ENCODE measurements around the gene CENPH. TPM values are rescaled to one million over a fixed set of nuclear protein-coding genes. Genes with fewer than 3 reads are reported as not detected.
"Not testable (repeated sequence)": the region's sequence is repeated elsewhere in the genome, so short reads cannot be mapped to it uniquely, and the experiment has no call there.

CENPH gene
- total RNA-seq, 1 experiment from 2014 or later, result 21.9 TPM

GRCh38 chr5:69167929-69168328, 21.5 kb upstream of the CENPH start:
- no peak for TF ChIP-seq CTCF (IDR thresholded peaks at IDR 0.05; ENCODE audit: unreplicated experiment)
- no TSS peak for BruUV-seq (replicated peaks)
- DNase-seq (ENCODE audit: unreplicated experiment), result no peak
- Mint-ChIP-seq H3K36me3 (ENCODE audit: insufficient read depth, unreplicated experiment) (peaks cover 23% of the 10 kb centered on the region), H3K4me3 (ENCODE audit: unreplicated experiment) (peak overlapping the region; percentile 94), H3K9me3 (ENCODE audit: unreplicated experiment) (no peaks in the 10 kb centered on the region), H3K27ac (ENCODE audit: low read depth, unreplicated experiment) (peak overlapping the region; percentile 85), H3K27me3 (ENCODE audit: insufficient read depth, unreplicated experiment) (no peaks in the 10 kb centered on the region), H3K4me1 (ENCODE audit: insufficient read depth, unreplicated experiment) (peaks cover 27% of the 10 kb centered on the region)
- intact Hi-C loops (cut with micrococcal nuclease), result loop anchor here (10.0 kb wide), 1 partner anchor 67 kb away; the partner anchor contains the start of gene CDK7
- ChIA-PET POLR2A (interaction anchor here (0.6 to 1.1 kb wide), 7 partner anchors 19 to 168 kb away, joined by 3 to 5 read pairs (median 3); partner anchors contain the start of genes CENPH and SLC30A5), CTCF (interaction anchor here (0.5 kb wide), 1 partner anchor 124 kb away, joined by 3 read pairs; no protein-coding TSS in a partner anchor)

- Mint-ChIP-seq H3K36me3 (ENCODE audit: insufficient read depth, unreplicated experiment) (peaks cover 40% of the 10 kb centered on the region), H3K4me3 (ENCODE audit: unreplicated experiment) (no peak overlapping the region), H3K4me1 (ENCODE audit: insufficient read depth, unreplicated experiment) (peaks cover 27% of the 10 kb centered on the region), H3K9me3 (ENCODE audit: unreplicated experiment) (no peaks in the 10 kb centered on the region), H3K27me3 (ENCODE audit: insufficient read depth, unreplicated experiment) (no peaks in the 10 kb centered on the region), H3K27ac (ENCODE audit: low read depth, unreplicated experiment) (peak overlapping the region; percentile 77)
- no peak for TF ChIP-seq CTCF (IDR thresholded peaks at IDR 0.05; ENCODE audit: unreplicated experiment)
- intact Hi-C loops (cut with micrococcal nuclease), result loop anchor here (2.0 kb wide), 1 partner anchor 18 kb away; the partner anchor contains the start of gene CENPH
- CTCF ChIA-PET, result interaction anchor here (0.7 kb wide), 1 partner anchor 30 kb away, joined by 3 read pairs; no protein-coding TSS in a partner anchor
- POLR2A ChIA-PET, result interaction anchor here (1.1 kb wide), 1 partner anchor 11 kb away, joined by 3 read pairs; no protein-coding TSS in a partner anchor
- DNase-seq (ENCODE audit: unreplicated experiment), result peak; percentile 30
- no TSS peak for BruUV-seq (replicated peaks)
Observed at GRCh38 chr5:69170495-69170894, 18.9 kb upstream of the CENPH start.

- DNase-seq (ENCODE audit: unreplicated experiment), result no peak
- Mint-ChIP-seq H3K36me3 (ENCODE audit: insufficient read depth, unreplicated experiment) (peaks cover 45% of the 10 kb centered on the region), H3K27ac (ENCODE audit: low read depth, unreplicated experiment) (no peak overlapping the region), H3K4me3 (ENCODE audit: unreplicated experiment) (no peak overlapping the region), H3K9me3 (ENCODE audit: unreplicated experiment) (no peaks in the 10 kb centered on the region), H3K4me1 (ENCODE audit: insufficient read depth, unreplicated experiment) (peaks cover 24% of the 10 kb centered on the region), H3K27me3 (ENCODE audit: insufficient read depth, unreplicated experiment) (no peaks in the 10 kb centered on the region)
- intact Hi-C loops (cut with micrococcal nuclease), result loop anchor here (2.0 kb wide), 1 partner anchor 18 kb away; the partner anchor contains the start of gene CENPH
- BruUV-seq (replicated peaks), result no TSS peak
- CTCF ChIA-PET, result no interaction called here
- POLR2A ChIA-PET, result no interaction called here
- TF ChIP-seq CTCF (IDR thresholded peaks at IDR 0.05; ENCODE audit: unreplicated experiment), result no peak
Observed at GRCh38 chr5:69170969-69171368, 18.4 kb upstream of the CENPH start.

GRCh38 chr5:69181659-69182293, 7.6 kb upstream of the CENPH start:
- not testable (repeated sequence) for H3K4me1 Mint-ChIP-seq (ENCODE audit: insufficient read depth, unreplicated experiment)
- POLR2A ChIA-PET, result interaction anchor here (1.2 to 1.5 kb wide), 2 partner anchors 12 to 53 kb away, joined by 3 read pairs; partner anchors contain the start of gene CDK7

More at GRCh38 chr5:69181659-69182293, 7.6 kb upstream of the CENPH start:
- H3K4me3 Mint-ChIP-seq (ENCODE audit: unreplicated experiment); BruUV-seq (replicated peaks); intact Hi-C loops (cut with micrococcal nuclease); H3K27ac Mint-ChIP-seq (ENCODE audit: low read depth, unreplicated experiment); H3K36me3 Mint-ChIP-seq (ENCODE audit: insufficient read depth, unreplicated experiment); H3K27me3 Mint-ChIP-seq (ENCODE audit: insufficient read depth, unreplicated experiment); DNase-seq (ENCODE audit: unreplicated experiment); H3K9me3 Mint-ChIP-seq (ENCODE audit: unreplicated experiment): not testable (repeated sequence)
- CTCF ChIA-PET, result interaction anchor here (0.6 to 0.7 kb wide), 2 partner anchors 88 to 198 kb away, joined by 3 read pairs; no protein-coding TSS in a partner anchor

All from MCF 10A (cell line).